DOHH2 (cell line): ENCODE measurements around the gene ZNF101.
"Not testable (repeated sequence)": the region's sequence is repeated elsewhere in the genome, so short reads cannot be mapped to it uniquely, and the experiment has no call there.

Experiments used
- H3F3A ChIP-seq: fragments of 200-600 bp; sonication (generic), shearing (Covaris generic); 2 replicates; pipeline ENCODE4 v1.6.0; 2016; ENCODE audit warnings: antibody characterized with exemption, mild to moderate bottlenecking; ENCODE audit not compliant: control insufficient read depth, insufficient read depth
- H3K27ac ChIP-seq: fragments of 200-600 bp; sonication (generic); 2 replicates; pipeline ENCODE4 v1.5.1; 2014; ENCODE audit warnings: low read depth, mild to moderate bottlenecking, low read length, moderate library complexity
- H3K27me3 ChIP-seq: fragments of 200-600 bp; sonication (generic); 2 replicates; pipeline ENCODE4 v1.6.1; 2014; ENCODE audit warnings: mild to moderate bottlenecking, low read length, mixed read lengths; ENCODE audit not compliant: control insufficient read depth
- H3K36me3 ChIP-seq: fragments of 200-600 bp; sonication (generic); 2 replicates; pipeline ENCODE4 v1.6.1; 2014; ENCODE audit warnings: mild to moderate bottlenecking, low read length, moderate library complexity, mixed read lengths; ENCODE audit not compliant: control insufficient read depth
- H3K4me1 ChIP-seq: fragments of 200-600 bp; sonication (generic); 2 replicates; pipeline ENCODE4 v1.6.1; 2014; ENCODE audit warnings: mild to moderate bottlenecking, low read length, mixed read lengths; ENCODE audit not compliant: control insufficient read depth
- H3K4me2 ChIP-seq: fragments of 200-600 bp; sonication (generic); 2 replicates; pipeline ENCODE4 v1.6.0; 2014; ENCODE audit warnings: mild to moderate bottlenecking, low read length, moderate library complexity
- H3K4me3 ChIP-seq: fragments of 200-600 bp; sonication (generic); 2 replicates; pipeline ENCODE4 v1.5.1; 2014; ENCODE audit warnings: mild to moderate bottlenecking, low read length, mixed read lengths
- H3K79me2 ChIP-seq: fragments of 200-600 bp; sonication (generic); 2 replicates; pipeline ENCODE4 v1.6.1; 2014; ENCODE audit warnings: mild to moderate bottlenecking, low read length, mixed read lengths; ENCODE audit not compliant: control insufficient read depth
- H3K9me2 ChIP-seq: fragments of 200-600 bp; sonication (generic); replicated peaks from 2 replicates; pipeline ENCODE4 v1.6.1; 2014; ENCODE audit warnings: mild to moderate bottlenecking, low read length, mixed read lengths; ENCODE audit not compliant: control insufficient read depth
- H3K9me3 ChIP-seq: fragments of 200-600 bp; sonication (generic); 2 replicates; pipeline ENCODE4 v1.6.1; 2014; ENCODE audit warnings: antibody characterized with exemption, low read length, mixed read lengths; ENCODE audit not compliant: control insufficient read depth, insufficient read depth
- H4K20me1 ChIP-seq: fragments of 200-600 bp; sonication (generic); 2 replicates; pipeline ENCODE4 v1.6.0; 2014; ENCODE audit warnings: low read depth, mild to moderate bottlenecking, antibody characterized with exemption, low read length, moderate library complexity; ENCODE audit not compliant: control insufficient read depth, insufficient read depth
- CTCF ChIP-seq: fragments of 200-600 bp; sonication (generic); IDR thresholded peaks from one replicate; pipeline ENCODE4 v1.5.1; 2014; ENCODE audit warnings: antibody characterized with exemption, mild to moderate bottlenecking, low read depth, low read length; ENCODE audit not compliant: poor library complexity, severe bottlenecking
- EZH2phosphoT487 ChIP-seq: fragments of 200-600 bp; sonication (generic); IDR thresholded peaks from 2 replicates; pipeline ENCODE4 v1.6.1; 2017; ENCODE audit warnings: borderline replicate concordance, mild to moderate bottlenecking, antibody characterized with exemption, low read length, moderate library complexity, mixed read lengths

The ZNF101 gene

GRCh38 chr19:19696386-19696785 is 27.7 kb downstream of the ZNF101 start:
- no peaks in the 10 kb centered on the region for H3K36me3 ChIP-seq
- no peak overlapping the region for H3K4me2 ChIP-seq
- no peaks in the 10 kb centered on the region for H3K9me2 ChIP-seq
- H4K20me1 ChIP-seq = no peaks in the 10 kb centered on the region
- no peak overlapping the region for H3K4me3 ChIP-seq
- TF ChIP-seq EZH2phosphoT487 = no peak
- no peak for TF ChIP-seq CTCF
- no peaks in the 10 kb centered on the region for H3F3A ChIP-seq
- no peaks in the 10 kb centered on the region for H3K9me3 ChIP-seq
- H3K79me2 ChIP-seq = no peaks in the 10 kb centered on the region
- H3K27ac ChIP-seq = no peak overlapping the region
- H3K27me3 ChIP-seq = no peaks in the 10 kb centered on the region
- no peaks in the 10 kb centered on the region for H3K4me1 ChIP-seq

- H4K20me1 ChIP-seq = no peaks in the 10 kb centered on the region
- no peak overlapping the region for H3K4me3 ChIP-seq
- H3K27me3 ChIP-seq = no peaks in the 10 kb centered on the region
- H3K9me2 ChIP-seq = no peaks in the 10 kb centered on the region
- H3K36me3 ChIP-seq = no peaks in the 10 kb centered on the region
- no peaks in the 10 kb centered on the region for H3K4me1 ChIP-seq
- H3K4me2 ChIP-seq = no peak overlapping the region
- no peaks in the 10 kb centered on the region for H3K79me2 ChIP-seq
- no peaks in the 10 kb centered on the region for H3F3A ChIP-seq
- no peak for TF ChIP-seq EZH2phosphoT487
- TF ChIP-seq CTCF = no peak
- no peaks in the 10 kb centered on the region for H3K9me3 ChIP-seq
- no peak overlapping the region for H3K27ac ChIP-seq
Measured at GRCh38 chr19:19697589-19697988, 28.9 kb downstream of the ZNF101 start.

- H3K9me2 ChIP-seq, H3K27me3 ChIP-seq, H4K20me1 ChIP-seq, H3K27ac ChIP-seq, H3F3A ChIP-seq, H3K9me3 ChIP-seq, H3K36me3 ChIP-seq, H3K4me2 ChIP-seq, H3K79me2 ChIP-seq, H3K4me3 ChIP-seq, H3K4me1 ChIP-seq: not testable (repeated sequence)
Measured at GRCh38 chr19:19700493-19700892, 31.9 kb downstream of the ZNF101 start.

GRCh38 chr19:19704836-19705235 is 36.2 kb downstream of the ZNF101 start:
- Histone ChIP-seq H3K4me1 (no peaks in the 10 kb centered on the region), H3K9me3 (peaks cover 24% of the 10 kb centered on the region), H3K27ac (no peak overlapping the region), H3K79me2 (no peaks in the 10 kb centered on the region), H3K4me2 (no peak overlapping the region), H4K20me1 (no peaks in the 10 kb centered on the region), H3K4me3 (no peak overlapping the region), H3K36me3 (peaks cover 16% of the 10 kb centered on the region), H3F3A (no peaks in the 10 kb centered on the region), H3K9me2 (no peaks in the 10 kb centered on the region), H3K27me3 (no peaks in the 10 kb centered on the region)
- TF ChIP-seq CTCF (no peak), EZH2phosphoT487 (no peak)
